MM.1S (cell line): ENCODE measurements around the gene NCAPD3.

Source experiments
- CTCF ChIP-seq: fragments of 300-600 bp; sonication (generic); IDR thresholded peaks from 2 replicates; pipeline ENCODE4 v1.5.1; 2016; ENCODE audit warnings: antibody characterized with exemption, low read length, mixed read lengths
- EZH2 ChIP-seq: fragments of 300-600 bp; sonication (generic); optimal IDR thresholded peaks from 2 replicates; pipeline ENCODE3; 2017; ENCODE audit warnings: low read depth, mild to moderate bottlenecking, antibody characterized with exemption, low read length, mixed read lengths

GRCh38 chr11:134144744-134145143 lies 79.0 kb downstream of the NCAPD3 start:
- TF ChIP-seq CTCF (no peak), EZH2 (no peak)
